ENCODE data around the gene VEPH1. TPM values are rescaled to one million over a fixed set of nuclear protein-coding genes. Genes with fewer than 3 reads are reported as not detected.

The VEPH1 gene
- total RNA-seq, 1 experiment from 2014 or later: 7.7 TPM

- H3K27ac ChIP-seq (ENCODE audit: insufficient read length, low read depth, low read length): no peak overlapping the region
These were observed 190.9 kb downstream of the VEPH1 start for GRCh38 chr3:157312376-157312745.

More at GRCh38 chr3:157312376-157312745, 190.9 kb downstream of the VEPH1 start:
- no peak overlapping the region for H2BK15ac ChIP-seq (ENCODE audit: low read depth, low read length)
- H3K4me2 ChIP-seq (ENCODE audit: insufficient read depth, insufficient read length, low read length): no peak overlapping the region
- no peak for DNase-seq
- H3K27me3 ChIP-seq (ENCODE audit: insufficient read depth, low read length): no peaks in the 10 kb centered on the region
- no peak overlapping the region for H2BK5ac ChIP-seq (ENCODE audit: insufficient read length, low read length)
- H3T11ph ChIP-seq (ENCODE audit: low read length): no peak overlapping the region
- H3K79me2 ChIP-seq (ENCODE audit: insufficient read depth, low read length): no peaks in the 10 kb centered on the region
- Mint-ChIP-seq H3K27me3 (ENCODE audit: low read depth) (no peaks in the 10 kb centered on the region), H3K36me3 (ENCODE audit: insufficient read depth in 1 of 3, low read depth in 3 of 3) (no peaks in the 10 kb centered on the region), H3K4me3 (no peak overlapping the region), H3K9me3 (no peaks in the 10 kb centered on the region), H3K27ac (no peak overlapping the region), H3K4me1 (no peaks in the 10 kb centered on the region)
- H3K79me1 ChIP-seq (ENCODE audit: insufficient read depth, low read depth, low read length, poor library complexity, severe bottlenecking): no peaks in the 10 kb centered on the region
- no peaks in the 10 kb centered on the region for H3K9me3 ChIP-seq (ENCODE audit: control insufficient read depth, low read depth, low read length)
- no peak overlapping the region for H2BK120ac ChIP-seq (ENCODE audit: low read depth, low read length, poor library complexity, severe bottlenecking)
- H3K23me2 ChIP-seq (ENCODE audit: insufficient read length, low read depth, low read length, poor library complexity, severe bottlenecking): no peaks in the 10 kb centered on the region
- no peak overlapping the region for H2BK12ac ChIP-seq (ENCODE audit: insufficient read length, low read depth, low read length)
- H3K4me1 ChIP-seq (ENCODE audit: insufficient read depth, low read length): no peaks in the 10 kb centered on the region
- H2AFZ ChIP-seq (ENCODE audit: low read length): no peak overlapping the region
- no peak overlapping the region for H2BK20ac ChIP-seq (ENCODE audit: low read depth, low read length, poor library complexity, severe bottlenecking)
- no peaks in the 10 kb centered on the region for H4K20me1 ChIP-seq (ENCODE audit: control insufficient read depth, insufficient read depth, insufficient read length)
- no peak overlapping the region for H4K5ac ChIP-seq (ENCODE audit: insufficient read length, low read depth, low read length)
- no peak overlapping the region for H4K8ac ChIP-seq (replicated peaks; ENCODE audit: insufficient read length, low read depth, low read length)
- no peak overlapping the region for H3K14ac ChIP-seq (ENCODE audit: insufficient read depth, low read length)
- H3K4ac ChIP-seq (ENCODE audit: low read depth, low read length): no peak overlapping the region
- H3K23ac ChIP-seq (ENCODE audit: insufficient read length, low read depth, low read length): no peak overlapping the region
- no peak overlapping the region for H4K91ac ChIP-seq (ENCODE audit: insufficient read length, low read depth, low read length)
- no peak for TF ChIP-seq CTCF (conservative IDR thresholded peaks at IDR 0.05)
- H2AK5ac ChIP-seq (ENCODE audit: insufficient read length, low read length): no peak overlapping the region
- H3K9ac ChIP-seq (ENCODE audit: extremely low read depth, insufficient read length, low read length): no peak overlapping the region
- no peak overlapping the region for H3K18ac ChIP-seq (ENCODE audit: insufficient read length, low read depth, low read length)
- H3K56ac ChIP-seq (ENCODE audit: insufficient read length, low read depth, low read length): no peak overlapping the region
